Fibroblast of lung (primary cell): Measurements from ENCODE around the gene GHR. TPM values are rescaled to one million over a fixed set of nuclear protein-coding genes. Genes with fewer than 3 reads are reported as not detected.

Experiments
- DNase-seq, 2 donors: peaks; one replicate each; pipeline versions ENCODE4 v3.0.0 to v3.0.0-alpha.2; 2010; ENCODE audit warnings: low read depth in 2 of 2
- H2AFZ ChIP-seq: 2 replicates; pipeline ENCODE4 v1.5.1; 2012; ENCODE audit warnings: low read length, control low read depth, inconsistent platforms
- H3K27ac ChIP-seq: 2 replicates; pipeline ENCODE4 v1.5.1; 2011; ENCODE audit warnings: low read length, control low read depth; ENCODE audit not compliant: insufficient read depth
- H3K27me3 ChIP-seq: 2 replicates; pipeline ENCODE4 v1.5.1; 2011; ENCODE audit warnings: mild to moderate bottlenecking, low read length; ENCODE audit not compliant: control insufficient read depth, insufficient read depth
- H3K36me3 ChIP-seq: 2 replicates; pipeline ENCODE4 v1.5.1; 2011; ENCODE audit warnings: low read length; ENCODE audit not compliant: control insufficient read depth, insufficient read depth
- H3K4me1 ChIP-seq: 2 replicates; pipeline ENCODE4 v1.5.1; 2011; ENCODE audit warnings: low read length; ENCODE audit not compliant: control insufficient read depth, insufficient read depth; ENCODE audit errors: extremely low read depth
- H3K4me2 ChIP-seq: 2 replicates; pipeline ENCODE4 v1.5.1; 2011; ENCODE audit warnings: low read length, control low read depth; ENCODE audit not compliant: insufficient read depth; ENCODE audit errors: extremely low read depth
- H3K4me3 ChIP-seq, 4 experiments: fragments of 200-600 bp in 1 of 4; sonication (generic) in 1 of 4; replicated peaks in 1 of 4; 2 replicates each; pipeline ENCODE4 v1.5.1; 2011 to 2016; ENCODE audit warnings: low read length in 4 of 4, low read depth in 3 of 4, mild to moderate bottlenecking in 3 of 4, control low read depth in 2 of 4, inconsistent platforms in 1 of 4, mixed read lengths in 1 of 4; ENCODE audit not compliant: insufficient read depth in 1 of 4; ENCODE audit errors: control extremely low read depth in 1 of 4
- H3K79me2 ChIP-seq: 2 replicates; pipeline ENCODE4 v1.5.1; 2012; ENCODE audit warnings: mild to moderate bottlenecking, low read length, inconsistent platforms; ENCODE audit not compliant: control insufficient read depth, insufficient read depth
- H3K9ac ChIP-seq: 2 replicates; pipeline ENCODE4 v1.5.1; 2011; ENCODE audit warnings: mild to moderate bottlenecking, low read length, control low read depth; ENCODE audit not compliant: insufficient read depth
- H3K9me3 ChIP-seq: 2 replicates; pipeline ENCODE4 v1.5.1; 2012; ENCODE audit warnings: low read depth, low read length; ENCODE audit not compliant: control insufficient read depth, insufficient read depth
- H4K20me1 ChIP-seq: 2 replicates; pipeline ENCODE4 v1.5.1; 2011; ENCODE audit warnings: low read length; ENCODE audit not compliant: control insufficient read depth, insufficient read depth; ENCODE audit errors: extremely low read depth
- CTCF ChIP-seq, 2 donors: IDR thresholded peaks in 1 of 2; conservative IDR thresholded peaks in 1 of 2; 1 replicate in 1 of 2; 2 replicates in 1 of 2; pipeline ENCODE4 v1.5.1; 2011 to 2012; ENCODE audit warnings: low read length in 2 of 2, control low read depth in 1 of 2, inconsistent platforms in 1 of 2, low read depth in 1 of 2, mild to moderate bottlenecking in 1 of 2
- EZH2 ChIP-seq: IDR thresholded peaks from 2 replicates; pipeline ENCODE4 v1.5.1; 2012; ENCODE audit warnings: low read length, control low read depth, mild to moderate bottlenecking; ENCODE audit errors: missing control alignments
- polyA plus RNA-seq, 2 donors: library from polyadenylated mRNA; depleted of rRNA in 1 of 2; stranded (reverse) in 1 of 2; unstranded in 1 of 2; fragments of >200 nt; gene quantifications; 2 replicates each; pipeline ENCODE4 v1.2.1, GENCODE V29; 2011 to 2012; ENCODE audit warnings: missing spikeins in 1 of 2
- total RNA-seq: library from RNA; depleted of rRNA; stranded (reverse); fragments of >200 nt; gene quantifications from 2 replicates; pipeline ENCODE4 v1.2.1, GENCODE V29; 2014

Gene GHR
- total and polyA plus RNA-seq, 2 donors (not counting 1 experiment from before 2014, with no cell fraction given), result 2.3 to 2.4 TPM

DNA sequence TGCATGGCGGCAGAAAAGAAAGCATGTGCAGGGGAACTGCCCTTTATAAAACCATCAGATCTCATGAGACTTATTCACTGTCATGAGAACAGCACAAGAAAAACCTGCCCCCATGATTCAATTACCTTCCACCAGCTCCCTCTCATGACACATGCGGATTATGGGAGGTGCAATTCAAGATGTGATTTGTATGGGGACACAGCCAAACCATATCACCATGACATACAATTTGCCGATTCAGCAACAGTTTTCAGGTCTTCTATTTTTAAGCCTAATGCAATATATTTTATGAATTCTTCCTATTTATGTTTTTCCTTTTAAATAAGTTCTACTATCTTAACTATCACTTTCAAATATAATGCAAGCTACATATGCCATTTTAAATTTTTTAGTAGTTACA lies 242.6 kb downstream of the GHR start:
- H3K9ac ChIP-seq, result no peak overlapping the region
- no peaks in the 10 kb centered on the region for H3K79me2 ChIP-seq
- no peaks in the 10 kb centered on the region for H3K9me3 ChIP-seq
- TF ChIP-seq EZH2, result no peak
- TF ChIP-seq CTCF (conservative IDR thresholded peaks at IDR 0.05 in 1 of 2, IDR thresholded peaks at IDR 0.05 in 1 of 2; ENCODE audit: low read depth in 1 of 2, low read length in 2 of 2), result no peak
- H3K27ac ChIP-seq, result no peak overlapping the region
- no peaks in the 10 kb centered on the region for H4K20me1 ChIP-seq
- no peaks in the 10 kb centered on the region for H3K36me3 ChIP-seq
- H3K4me2 ChIP-seq, result no peak overlapping the region
- H3K4me3 ChIP-seq, result no peak overlapping the region
- no peak for DNase-seq
- no peaks in the 10 kb centered on the region for H3K27me3 ChIP-seq
- no peak overlapping the region for H2AFZ ChIP-seq
- H3K4me1 ChIP-seq, result no peaks in the 10 kb centered on the region

DNA sequence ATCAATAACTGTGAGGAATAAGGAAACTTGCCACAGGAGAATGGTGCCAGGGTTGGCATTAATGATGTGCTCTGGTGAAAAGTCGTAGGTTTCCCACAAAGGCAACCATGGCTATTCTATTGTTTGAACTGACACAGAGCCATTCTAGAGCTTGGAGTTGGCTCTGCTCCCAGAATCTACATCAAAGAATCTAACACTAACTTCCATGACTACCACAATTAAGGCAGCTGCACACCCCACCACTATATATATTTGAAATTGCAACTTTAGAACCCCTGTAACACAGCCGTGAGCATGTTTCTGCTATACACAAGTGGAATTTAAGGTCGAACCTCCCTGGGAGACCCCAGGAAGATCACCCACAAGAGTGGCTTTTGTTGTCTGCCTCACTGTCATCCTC lies 243.6 kb downstream of the GHR start:
- Histone ChIP-seq H3K4me2 (no peak overlapping the region), H2AFZ (no peak overlapping the region), H3K9me3 (no peaks in the 10 kb centered on the region), H3K4me1 (no peaks in the 10 kb centered on the region), H3K36me3 (no peaks in the 10 kb centered on the region), H3K79me2 (no peaks in the 10 kb centered on the region), H3K27me3 (no peaks in the 10 kb centered on the region), H3K9ac (no peak overlapping the region), H3K27ac (no peak overlapping the region), H4K20me1 (no peaks in the 10 kb centered on the region), H3K4me3 (no peak overlapping the region)
- DNase-seq, result no peak
- TF ChIP-seq EZH2 (no peak), CTCF (conservative IDR thresholded peaks at IDR 0.05 in 1 of 2, IDR thresholded peaks at IDR 0.05 in 1 of 2; ENCODE audit: low read depth in 1 of 2, low read length in 2 of 2) (no peak)

DNA sequence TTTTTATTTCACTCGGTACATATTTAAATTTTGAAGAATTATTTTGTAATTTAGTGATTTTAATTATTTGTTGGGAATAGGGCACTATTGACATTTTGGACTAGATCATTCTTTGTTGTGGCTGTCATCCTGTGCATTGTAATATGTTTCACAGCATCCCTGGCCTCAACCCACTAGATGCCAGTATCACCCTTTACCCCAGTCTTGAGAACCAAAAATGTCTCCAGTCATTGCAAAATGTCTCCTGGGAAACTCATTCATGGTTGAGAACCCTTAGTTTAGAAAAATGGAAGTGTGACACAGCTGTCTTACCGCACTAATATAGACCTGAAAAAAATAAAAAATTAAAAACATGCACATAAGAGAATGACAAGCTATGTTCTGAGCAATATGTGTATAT lies 245.0 kb downstream of the GHR start:
- Histone ChIP-seq H2AFZ (no peak overlapping the region), H3K9me3 (no peaks in the 10 kb centered on the region), H3K79me2 (no peaks in the 10 kb centered on the region), H3K9ac (no peak overlapping the region), H3K27ac (no peak overlapping the region), H3K4me1 (no peaks in the 10 kb centered on the region), H3K27me3 (no peaks in the 10 kb centered on the region), H3K4me3 (no peak overlapping the region), H3K4me2 (no peak overlapping the region), H4K20me1 (no peaks in the 10 kb centered on the region), H3K36me3 (no peaks in the 10 kb centered on the region)
- TF ChIP-seq EZH2 (no peak), CTCF (conservative IDR thresholded peaks at IDR 0.05 in 1 of 2, IDR thresholded peaks at IDR 0.05 in 1 of 2; ENCODE audit: low read depth in 1 of 2, low read length in 2 of 2) (no peak)
- no peak for DNase-seq
